ENCODE results near the gene SERTAD3.

GRCh38 chr19:40396886-40397567 lies 47.1 kb downstream of the SERTAD3 start:
- no peak for TF ChIP-seq CTCF (IDR thresholded peaks at IDR 0.05)
- no peak for TF ChIP-seq POLR2A (IDR thresholded peaks at IDR 0.05)

Data from lower leg skin (tissue), 3 donors.